HG03521 (cell line): ENCODE data around the gene KIAA0753.
A peak's percentile ranks its signal among the peaks of the same experiment; 100 is the strongest.

Source experiments
- ATAC-seq: cut with Tn5 transposase; IDR thresholded peaks from one replicate; pipeline ENCODE4 v1.9.1; 2021; ENCODE audit warnings: mild to moderate bottlenecking, moderate library complexity; ENCODE audit not compliant: unreplicated experiment

KIAA0753 gene

GRCh38 chr17:6643451-6644125, 3.1 kb upstream of the KIAA0753 start:
- no peak for ATAC-seq

- ATAC-seq = no peak
These were observed 2.1 kb upstream of the KIAA0753 start for GRCh38 chr17:6642592-6642991.

- no peak for ATAC-seq
These were observed 844 bp upstream of the KIAA0753 start for GRCh38 chr17:6641247-6641863.

- peak; percentile 6 for ATAC-seq
These were observed 650 bp downstream of the KIAA0753 start for GRCh38 chr17:6639586-6640535.

DNA sequence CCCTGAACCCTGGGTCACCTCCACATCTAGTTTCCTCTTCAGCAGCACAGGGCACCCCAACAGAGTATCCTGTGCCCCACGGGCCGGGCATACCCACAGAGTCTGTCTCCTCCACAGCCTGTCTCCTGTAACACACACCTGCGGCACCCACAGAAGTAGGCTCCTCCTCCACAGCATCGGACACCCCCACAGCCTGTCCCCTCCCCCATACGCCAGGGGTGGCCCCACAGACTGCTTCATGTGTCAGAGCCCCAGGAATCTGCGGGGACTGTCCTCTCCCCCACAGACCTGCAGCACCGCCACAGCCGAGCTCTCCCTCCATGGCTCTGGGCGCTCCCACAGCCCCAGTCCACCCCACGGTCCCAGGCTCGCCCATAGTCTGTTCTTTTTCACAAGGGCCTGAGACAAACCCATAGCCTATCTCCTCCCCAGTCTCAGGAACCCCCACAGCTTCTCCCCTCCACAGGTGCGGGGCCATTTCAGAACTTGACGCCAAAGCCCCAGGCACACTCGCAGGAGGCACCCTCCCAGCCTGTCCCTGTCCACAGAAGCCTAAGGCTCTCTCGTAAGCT, 1.4 kb downstream of the KIAA0753 start:
- no peak for ATAC-seq

DNA sequence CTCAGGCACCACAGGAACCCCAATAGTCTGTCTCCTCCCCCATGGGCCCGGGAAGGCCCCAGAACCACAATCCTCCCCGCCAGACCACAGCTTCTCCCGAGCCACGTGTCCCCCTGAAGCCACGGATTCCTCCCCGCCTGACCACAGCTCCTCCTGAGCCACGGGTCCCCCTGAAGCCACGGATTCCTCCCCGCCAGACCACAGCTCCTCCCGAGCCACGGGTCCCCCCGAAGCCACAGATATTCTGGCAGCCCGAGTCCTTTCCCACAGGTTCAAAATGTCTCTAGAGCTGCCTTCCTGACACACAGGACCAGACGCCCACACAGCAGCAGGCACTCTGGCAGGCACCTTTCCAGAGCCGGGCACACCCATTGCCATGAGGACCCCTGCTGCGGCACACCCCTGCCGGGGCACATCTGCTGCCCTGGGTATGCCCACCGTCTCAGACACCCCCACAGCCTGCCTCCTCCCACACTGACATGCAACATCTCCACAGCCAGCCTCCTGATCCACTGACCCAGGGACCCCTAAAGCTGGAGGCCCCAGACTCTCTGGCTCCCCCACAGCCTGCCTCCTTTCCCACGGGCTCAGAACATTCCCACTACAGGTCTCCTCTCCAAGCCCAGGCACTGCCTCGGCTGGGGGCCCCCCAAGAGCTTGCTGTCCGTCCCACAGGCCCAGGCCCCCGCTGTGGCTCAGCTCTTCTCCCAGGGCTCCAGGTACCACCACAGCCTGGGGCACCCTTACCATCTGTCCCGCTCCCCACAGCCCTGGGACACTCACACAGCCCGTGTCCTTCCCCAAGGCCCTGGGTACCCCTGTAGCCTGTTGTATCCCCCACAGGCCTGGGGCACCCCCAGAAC, 2.2 kb downstream of the KIAA0753 start:
- ATAC-seq = no peak

DNA sequence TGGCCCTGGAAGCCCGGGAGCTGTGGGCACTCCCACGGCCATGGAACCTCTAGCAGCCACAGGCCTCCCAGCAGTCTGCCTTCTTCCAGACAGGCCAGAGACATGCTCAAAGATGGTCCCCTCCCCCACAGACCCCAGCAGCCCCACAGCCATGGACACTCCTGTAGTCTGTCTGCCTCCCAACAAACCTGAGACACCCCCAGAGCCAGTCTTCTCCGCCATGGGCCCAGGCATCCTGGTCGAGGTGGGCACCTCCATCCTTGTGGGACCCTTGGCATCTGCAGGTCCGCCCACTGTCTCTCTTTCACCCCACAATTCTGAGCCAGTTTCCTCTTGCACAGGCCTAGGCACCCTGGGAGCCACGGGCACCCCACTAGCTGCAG, 3.1 kb downstream of the KIAA0753 start:
- ATAC-seq = no peak

DNA sequence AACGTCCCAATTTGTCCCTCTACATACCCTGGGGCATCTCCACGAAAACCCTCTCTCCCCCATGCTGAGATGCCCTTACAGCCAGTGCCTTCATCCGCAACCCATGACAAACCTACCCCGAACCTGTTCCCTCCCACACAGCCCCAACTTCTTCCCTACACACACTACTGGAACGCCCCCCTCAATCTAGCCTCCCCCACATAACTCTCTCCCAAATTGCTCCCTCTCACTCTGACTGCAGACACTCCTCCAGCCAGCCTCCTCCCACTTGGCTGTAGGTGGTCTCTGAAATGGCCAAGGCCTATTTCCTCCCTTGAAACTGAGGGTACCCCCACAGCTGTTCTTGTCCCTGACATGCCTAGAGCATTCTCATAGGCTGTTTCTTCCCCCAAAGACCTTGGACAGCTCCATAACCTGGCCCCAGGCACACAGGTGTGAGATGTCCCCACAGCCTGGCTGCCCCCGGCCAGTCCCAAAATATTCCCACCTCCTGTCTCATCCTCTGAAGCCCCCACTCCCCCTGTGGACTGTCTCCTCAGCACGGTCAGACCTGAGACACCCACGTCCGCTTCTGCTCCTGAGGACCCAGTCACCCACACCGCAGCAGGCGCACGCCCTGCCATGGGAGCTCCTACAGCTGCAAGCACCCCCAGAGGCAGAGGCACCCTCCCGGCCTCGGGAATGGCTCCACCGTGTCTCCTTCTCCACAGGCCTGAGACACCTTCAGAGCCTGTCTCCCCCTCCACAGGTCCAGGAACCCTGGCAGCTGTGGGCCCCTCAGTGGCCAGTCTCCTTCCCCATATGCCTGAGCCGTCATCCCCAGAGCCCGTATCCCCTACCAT, 3.7 kb downstream of the KIAA0753 start:
- ATAC-seq = no peak

GRCh38 chr17:6636105-6636504, 4.4 kb downstream of the KIAA0753 start:
- no peak for ATAC-seq

DNA sequence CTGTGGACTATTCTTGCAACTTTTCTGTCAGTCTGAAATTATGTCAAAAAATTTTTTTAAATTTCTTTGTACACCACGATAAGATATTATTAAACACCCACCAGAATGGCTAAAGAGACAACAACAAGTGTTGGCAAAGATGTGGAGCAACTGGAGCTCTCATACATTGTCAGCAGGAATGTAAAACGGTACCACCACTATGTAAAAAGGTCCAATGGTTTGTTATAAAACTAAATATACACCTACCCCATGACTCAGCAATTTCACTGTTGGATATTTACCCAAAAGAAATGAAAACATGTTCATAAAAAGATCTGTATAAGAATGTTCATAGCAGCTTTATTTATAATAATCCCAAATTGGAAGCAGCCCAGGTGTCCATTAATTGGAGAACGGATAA, 7.2 kb downstream of the KIAA0753 start:
- no peak for ATAC-seq

- ATAC-seq = no peak
These were observed 8.0 kb downstream of the KIAA0753 start for GRCh38 chr17:6632530-6632929.

GRCh38 chr17:6630390-6630789, 10.1 kb downstream of the KIAA0753 start:
- ATAC-seq = no peak

DNA sequence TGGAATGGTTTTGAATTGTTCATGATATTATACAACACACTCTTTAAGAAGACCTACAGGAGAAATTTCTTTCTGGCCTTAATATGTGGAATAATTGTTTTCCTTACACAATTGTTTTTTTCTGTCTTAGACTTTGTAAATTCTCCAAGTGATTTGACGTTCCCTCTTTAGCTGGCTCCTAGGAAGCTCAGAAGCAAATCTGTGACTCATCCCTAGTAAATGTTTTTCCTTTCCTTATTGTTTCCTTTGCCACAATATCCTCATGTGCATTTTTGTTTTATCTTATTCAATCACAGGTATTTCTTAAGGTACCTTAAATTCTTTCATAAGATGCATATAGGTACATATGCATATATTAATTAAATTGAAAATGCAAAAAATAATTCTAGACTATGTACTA, 13.5 kb downstream of the KIAA0753 start:
- ATAC-seq = no peak

DNA sequence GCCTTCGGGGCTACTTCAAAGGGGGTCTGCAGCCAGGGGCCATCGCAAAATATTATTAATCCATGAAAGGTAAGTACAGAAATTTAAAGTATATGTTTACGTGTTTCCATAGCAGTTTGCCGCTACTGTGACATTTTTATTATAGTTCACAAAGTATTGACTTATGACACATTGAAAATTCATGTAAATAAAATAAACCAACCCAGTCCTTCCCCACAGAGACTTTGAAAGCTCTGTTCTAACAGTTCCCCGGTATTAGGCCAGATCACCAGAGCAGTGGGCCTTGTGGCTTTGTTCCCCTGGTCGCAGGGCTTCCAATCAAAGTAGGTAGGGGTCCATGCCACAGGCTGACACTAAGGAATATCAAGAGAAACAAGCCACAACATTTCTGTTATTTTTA, 13.9 kb downstream of the KIAA0753 start:
- no peak for ATAC-seq

DNA sequence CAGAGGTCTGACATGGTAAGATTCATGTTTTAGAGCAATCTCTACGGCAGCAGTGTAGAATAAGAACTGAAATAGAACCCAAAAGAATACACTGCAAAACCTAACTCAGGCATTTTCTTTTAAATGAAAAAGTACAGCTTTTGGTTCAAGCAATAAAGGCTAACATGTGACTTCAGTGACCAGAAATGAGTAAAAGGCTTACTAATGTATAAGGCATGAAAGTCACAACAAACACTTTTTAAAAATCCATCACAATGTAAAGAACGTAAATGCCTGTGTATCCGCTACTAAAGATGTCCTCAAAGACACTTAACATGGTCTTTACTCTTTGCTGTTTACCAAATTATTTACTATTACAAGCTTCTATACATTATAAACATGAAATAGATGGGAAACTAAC, 16.6 kb downstream of the KIAA0753 start:
- no peak for ATAC-seq

- ATAC-seq = no peak
These were observed 29.3 kb downstream of the KIAA0753 start for GRCh38 chr17:6611231-6611630.

DNA sequence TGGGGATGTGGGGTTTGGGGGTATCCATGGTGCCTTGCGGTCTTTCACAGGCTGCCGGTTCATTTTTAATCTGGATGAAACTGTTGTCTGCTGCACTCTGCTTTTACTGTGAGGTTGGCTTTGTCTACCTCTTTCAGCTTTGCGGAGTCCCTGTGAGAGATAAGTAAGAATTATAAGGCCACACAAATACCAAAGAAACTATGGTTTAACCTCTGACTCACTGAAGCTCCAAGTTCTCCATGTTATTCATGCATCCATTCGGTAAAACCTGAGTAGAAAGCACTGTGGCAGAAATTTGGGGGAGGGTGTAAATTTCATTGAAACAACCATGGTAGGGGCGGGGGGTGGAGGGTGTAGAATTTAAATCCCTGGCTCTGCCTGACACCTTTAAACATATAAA, 30.5 kb downstream of the KIAA0753 start:
- no peak for ATAC-seq

DNA sequence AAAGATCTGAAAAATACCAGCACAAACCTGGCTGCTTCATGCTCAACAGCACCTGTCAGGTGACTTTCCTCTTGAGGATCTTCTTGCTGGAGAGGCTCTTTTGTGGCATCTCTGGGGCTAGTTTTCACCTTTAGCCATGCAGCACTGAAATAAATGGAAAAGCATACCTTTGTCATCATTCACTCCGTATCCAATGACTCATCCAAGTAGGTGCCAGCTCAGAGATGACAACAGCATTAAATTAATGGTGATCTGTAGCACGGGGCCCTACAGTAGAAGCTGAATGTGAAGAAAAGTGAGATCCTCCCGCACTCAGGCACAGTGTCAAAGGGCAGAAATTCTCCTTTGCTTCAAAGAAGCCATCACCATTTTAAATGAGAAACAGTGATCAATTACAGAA, 32.2 kb downstream of the KIAA0753 start:
- ATAC-seq = no peak

DNA sequence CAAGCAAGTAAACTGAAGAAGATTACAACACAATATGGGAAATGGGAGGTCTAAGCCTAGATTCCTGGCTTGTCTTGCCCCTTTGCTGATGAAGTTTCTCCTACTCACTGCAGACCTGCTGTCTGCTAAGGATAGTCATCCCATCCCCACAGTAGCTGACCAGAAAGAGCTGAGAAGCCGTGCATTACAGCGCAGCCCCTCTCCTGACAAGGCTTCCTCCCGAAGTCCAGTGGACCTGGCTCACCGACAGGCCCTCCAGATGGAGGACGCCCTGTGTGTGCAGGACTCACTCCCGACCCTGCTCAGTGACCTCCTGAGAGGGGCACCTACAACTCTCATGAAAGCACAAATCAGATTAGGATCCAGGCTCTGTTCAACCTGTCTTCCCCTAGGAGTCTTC, 35.4 kb downstream of the KIAA0753 start:
- no peak for ATAC-seq
